ENCODE data around the gene MYH7B.

DNA sequence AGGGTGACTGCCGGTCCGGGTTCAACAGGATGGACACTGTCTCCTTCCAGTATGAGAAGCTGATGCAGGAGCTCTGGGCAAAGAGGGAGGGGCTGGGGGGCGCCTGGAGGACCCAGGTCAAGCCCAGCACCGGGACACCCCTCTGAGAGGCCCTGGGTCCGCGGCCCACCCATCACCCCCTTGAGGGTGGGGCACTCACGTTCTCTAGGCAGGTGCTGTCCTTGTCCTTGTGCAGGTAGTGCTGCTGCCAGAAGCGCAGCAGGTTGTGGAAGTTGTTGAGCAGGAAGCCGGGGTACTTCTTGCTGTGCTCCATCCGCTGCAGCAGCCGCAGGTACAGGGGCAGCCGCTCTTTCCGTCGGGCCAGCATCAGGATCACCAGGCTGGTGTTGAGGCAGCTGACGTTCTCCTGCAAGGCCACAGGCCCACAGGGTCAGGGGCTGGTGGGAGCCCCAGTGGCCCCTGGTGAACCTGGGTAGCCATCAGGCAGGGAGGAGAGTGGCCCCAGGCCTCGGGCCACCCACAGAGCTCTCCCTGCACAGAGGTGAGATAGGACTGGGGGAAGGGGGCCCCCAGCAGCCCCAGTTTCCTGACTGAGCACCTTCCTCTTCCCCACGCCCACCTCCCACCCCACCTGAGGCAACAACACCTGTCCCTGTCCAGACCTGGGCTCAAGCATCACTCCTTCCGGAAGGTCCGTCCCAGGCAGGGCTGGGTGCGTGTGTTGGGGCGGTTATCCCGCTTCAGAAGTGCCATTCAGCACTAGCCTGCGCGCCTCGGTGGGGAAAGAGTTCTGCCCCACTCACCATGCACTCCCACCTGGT, 47.8 kb downstream of the MYH7B start:
- no peak for TF ChIP-seq POLR2A (IDR thresholded peaks at IDR 0.05; ENCODE audit: extremely low read depth, insufficient read length)
- TF ChIP-seq, protein P1, sequence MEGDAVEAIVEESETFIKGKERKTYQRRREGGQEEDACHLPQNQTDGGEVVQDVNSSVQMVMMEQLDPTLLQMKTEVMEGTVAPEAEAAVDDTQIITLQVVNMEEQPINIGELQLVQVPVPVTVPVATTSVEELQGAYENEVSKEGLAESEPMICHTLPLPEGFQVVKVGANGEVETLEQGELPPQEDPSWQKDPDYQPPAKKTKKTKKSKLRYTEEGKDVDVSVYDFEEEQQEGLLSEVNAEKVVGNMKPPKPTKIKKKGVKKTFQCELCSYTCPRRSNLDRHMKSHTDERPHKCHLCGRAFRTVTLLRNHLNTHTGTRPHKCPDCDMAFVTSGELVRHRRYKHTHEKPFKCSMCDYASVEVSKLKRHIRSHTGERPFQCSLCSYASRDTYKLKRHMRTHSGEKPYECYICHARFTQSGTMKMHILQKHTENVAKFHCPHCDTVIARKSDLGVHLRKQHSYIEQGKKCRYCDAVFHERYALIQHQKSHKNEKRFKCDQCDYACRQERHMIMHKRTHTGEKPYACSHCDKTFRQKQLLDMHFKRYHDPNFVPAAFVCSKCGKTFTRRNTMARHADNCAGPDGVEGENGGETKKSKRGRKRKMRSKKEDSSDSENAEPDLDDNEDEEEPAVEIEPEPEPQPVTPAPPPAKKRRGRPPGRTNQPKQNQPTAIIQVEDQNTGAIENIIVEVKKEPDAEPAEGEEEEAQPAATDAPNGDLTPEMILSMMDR (IDR thresholded peaks at IDR 0.05; ENCODE audit: low read depth, low read length), result no peak
- no peak for TF ChIP-seq MYC (IDR thresholded peaks at IDR 0.05; ENCODE audit: low read depth, low read length)
